ENCODE measurements around the gene TGM2.

The TGM2 gene

GRCh38 chr20:38173237-38174156 is 8.4 kb upstream of the TGM2 start:
- peak; percentile 31 for DNase-seq

- peak; percentile 29 for DNase-seq
Observed at GRCh38 chr20:38172408-38172807, 7.3 kb upstream of the TGM2 start.

GRCh38 chr20:38171675-38172043 is 6.6 kb upstream of the TGM2 start:
- no peak for DNase-seq

DNA sequence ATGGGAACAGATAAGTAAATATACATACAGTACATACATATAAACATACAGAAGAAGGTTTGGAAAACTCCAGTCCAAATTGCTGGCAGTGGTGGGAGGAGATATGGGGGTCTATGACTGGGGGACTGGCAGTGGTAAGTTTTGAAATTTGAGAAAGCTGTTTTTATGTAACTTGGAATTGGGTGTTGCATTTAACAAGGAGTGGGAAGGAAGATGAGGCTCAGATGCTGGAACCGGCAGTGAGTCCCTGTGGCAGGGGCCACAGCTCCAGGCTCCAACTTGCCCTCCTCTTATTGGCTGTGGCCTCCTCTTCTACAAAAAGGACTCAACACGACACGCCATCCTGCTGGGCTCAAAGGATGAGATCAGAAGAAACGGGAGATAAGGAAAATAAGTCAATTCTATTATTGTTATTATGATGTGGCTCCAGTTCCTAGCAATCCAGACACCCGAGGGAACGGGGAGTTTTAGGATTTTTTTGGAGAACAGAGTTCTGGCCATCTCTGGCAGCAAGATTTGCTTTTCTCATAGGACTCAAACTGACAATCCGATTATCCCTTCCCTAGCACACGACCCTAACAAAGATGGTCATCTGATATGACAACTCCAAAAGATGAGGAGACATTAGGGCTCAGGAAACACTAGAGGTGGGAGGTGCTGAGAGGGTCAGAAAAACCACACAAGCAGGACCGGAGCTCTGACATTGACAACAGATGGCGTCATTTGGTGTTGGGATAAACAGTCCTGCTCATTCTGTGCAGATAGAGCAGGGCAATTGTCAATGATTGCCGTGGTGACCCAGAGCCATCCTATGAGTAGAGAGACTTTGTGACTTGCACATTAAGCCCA is 6.0 kb upstream of the TGM2 start:
- peak; percentile 87 for DNase-seq

GRCh38 chr20:38170219-38170825 is 5.3 kb upstream of the TGM2 start:
- no peak for DNase-seq

GRCh38 chr20:38169636-38170193 is 4.6 kb upstream of the TGM2 start:
- no peak for DNase-seq

DNA sequence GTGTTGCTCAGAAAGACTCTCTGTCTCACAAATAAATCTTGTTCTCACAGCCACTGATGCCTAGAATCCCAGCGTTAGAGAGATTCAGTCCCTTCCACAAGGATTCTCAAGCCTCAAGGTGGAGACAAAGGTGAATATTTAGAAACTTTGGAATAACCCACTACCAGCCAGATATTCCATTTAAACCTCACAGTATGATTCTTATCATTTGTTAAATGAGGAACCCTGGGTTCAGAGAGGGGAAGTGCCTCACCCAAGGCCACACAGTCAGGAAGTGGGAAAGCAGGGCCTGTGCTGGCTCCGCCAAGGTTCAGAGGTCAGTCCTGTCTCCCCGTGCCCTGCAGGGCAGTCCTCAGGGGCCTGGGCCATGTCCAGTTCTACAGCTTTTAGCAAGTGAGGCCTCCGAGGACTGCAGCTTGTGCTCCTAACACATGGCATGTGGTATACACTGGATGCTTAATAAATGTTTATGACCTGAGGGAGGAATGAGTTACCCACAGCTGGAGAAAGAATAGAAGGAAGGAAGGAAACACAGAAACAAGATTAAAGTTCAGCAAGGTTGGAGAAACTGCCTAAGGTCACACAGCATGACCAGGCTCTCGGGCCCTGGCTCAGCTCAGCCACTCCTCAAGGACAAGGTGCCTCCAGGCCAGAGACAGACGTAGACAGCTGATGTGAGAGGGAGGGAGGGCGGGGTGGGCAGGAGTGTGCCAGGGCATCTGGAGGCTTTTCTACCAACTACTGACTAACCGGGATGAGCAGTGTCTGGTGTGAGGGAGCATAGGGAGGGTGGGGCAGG is 3.9 kb upstream of the TGM2 start:
- DNase-seq = no peak

DNA sequence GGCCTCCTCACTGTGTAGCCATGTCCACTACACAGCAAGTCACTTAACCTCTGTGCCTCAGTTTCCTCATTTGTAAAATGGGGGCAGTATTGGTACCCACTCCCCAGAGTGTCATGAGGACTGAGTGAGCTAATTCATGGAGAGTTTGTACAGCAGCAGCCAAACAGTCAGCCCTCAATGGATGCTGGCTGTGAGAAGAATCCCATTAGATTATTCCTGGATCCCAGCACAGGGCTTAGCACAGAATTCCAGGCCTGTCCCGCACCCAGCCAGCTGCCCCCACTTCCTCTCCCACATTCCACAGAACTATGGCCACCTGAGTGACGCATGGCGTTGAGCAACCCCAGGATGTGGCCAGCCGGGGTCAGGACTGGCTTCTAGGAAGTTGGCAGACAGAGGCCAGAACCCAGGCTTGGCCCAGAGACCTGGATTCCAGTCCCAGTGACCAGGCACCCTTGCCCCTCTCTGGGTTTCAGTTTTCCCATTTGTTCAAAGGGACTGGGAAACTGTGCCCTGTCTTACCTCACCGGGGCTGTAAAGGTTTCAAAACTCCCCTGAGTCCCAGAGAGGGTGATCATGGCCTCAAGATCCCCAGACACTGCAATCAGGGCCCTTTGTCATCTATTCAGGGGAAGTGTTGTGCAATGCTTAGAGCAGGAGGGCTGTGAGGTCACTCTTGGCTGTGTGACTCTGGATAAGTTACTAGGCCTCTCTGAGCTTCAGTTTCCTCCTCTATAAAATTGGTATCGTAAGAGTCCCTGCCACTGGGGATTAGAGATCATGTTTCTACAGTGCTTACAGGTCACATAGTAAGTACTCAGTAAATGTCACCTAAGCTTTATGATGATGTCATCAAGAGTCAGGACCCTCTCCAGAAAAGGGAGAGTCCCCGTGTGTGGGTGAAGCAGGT is 3.0 kb upstream of the TGM2 start:
- DNase-seq = peak; percentile 24

GRCh38 chr20:38167328-38167850 is 2.3 kb upstream of the TGM2 start:
- DNase-seq = no peak

- no peak for DNase-seq
Observed at GRCh38 chr20:38166703-38167233, 1.7 kb upstream of the TGM2 start.

DNA sequence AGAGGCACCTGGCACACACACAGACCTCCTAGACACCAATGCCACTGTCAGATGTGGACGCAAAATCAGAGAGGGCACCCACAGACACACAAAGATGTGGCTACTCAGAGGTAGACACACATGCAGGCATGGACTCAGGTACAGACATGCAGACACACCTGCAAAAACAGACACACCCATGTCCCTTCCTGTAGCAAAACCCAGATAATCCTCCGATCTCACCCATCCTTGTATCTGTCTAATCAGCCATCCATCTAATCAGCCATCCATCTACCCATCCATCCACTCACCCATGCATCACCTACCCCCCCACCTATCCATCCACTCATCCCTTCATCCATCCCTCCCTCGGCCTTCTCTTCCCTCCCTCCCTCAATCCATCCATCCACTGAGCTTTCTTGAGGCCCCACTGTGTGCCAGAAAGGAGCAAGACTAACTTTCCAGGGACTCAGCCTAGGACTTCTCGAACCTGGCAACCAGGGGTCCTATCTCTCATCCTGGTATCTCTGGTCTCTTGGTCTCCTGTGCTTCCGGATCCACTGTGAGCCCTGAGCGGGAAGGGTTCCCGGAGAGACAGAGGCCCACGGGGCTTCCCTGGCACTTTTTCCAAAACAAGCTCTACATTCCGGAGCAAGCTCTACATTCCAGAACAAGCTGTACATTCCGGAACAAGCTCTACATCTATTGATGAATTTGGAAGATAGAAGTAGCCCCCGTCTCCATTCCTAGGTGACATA is 1.1 kb upstream of the TGM2 start:
- DNase-seq = no peak

DNA sequence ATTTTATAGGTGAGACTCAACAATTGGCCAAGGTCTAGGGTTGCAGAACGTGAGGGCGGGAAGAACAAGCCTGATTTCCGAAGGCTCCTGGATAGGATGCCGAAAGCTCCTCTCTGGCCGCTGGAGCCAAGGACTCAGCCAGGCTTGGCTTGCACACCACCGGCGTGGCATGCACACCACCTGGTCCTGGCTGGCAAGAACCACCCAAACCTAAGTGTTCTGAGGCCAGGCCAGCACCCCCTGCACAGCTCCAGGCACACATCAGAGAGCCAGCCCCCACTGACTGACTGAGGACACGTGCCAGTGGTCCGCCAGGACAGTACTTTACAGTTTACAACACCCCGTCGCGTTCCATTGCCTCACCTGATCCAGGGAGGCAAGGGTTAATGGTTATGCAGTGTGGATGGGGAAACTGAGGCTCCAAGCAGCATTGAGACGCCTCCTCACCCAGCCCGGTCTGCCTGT is 414 bp downstream of the TGM2 start:
- DNase-seq = peak; percentile 70

- no peak for DNase-seq
Observed at GRCh38 chr20:38164069-38164468, 1.0 kb downstream of the TGM2 start.

GRCh38 chr20:38162878-38163875 is 1.9 kb downstream of the TGM2 start:
- peak; percentile 34 for DNase-seq

DNA sequence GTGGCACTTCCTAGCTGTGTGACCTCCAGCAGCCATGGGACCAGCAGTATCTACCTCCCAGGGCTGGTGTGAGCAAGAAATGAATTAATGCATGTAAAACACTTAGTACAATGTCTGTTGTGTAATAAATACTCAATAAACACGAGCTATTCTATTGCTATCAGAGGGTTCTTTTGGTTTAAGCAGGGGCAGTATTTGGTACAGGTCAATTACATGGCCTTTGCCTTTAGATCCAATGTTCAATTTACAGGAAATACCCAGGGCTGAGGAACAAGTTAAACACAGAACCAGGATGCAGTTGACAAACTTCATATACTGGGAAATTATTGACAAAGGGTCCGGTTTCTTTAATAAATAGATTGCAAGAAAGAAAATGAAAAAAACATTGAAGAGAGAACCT is 2.9 kb downstream of the TGM2 start:
- DNase-seq = no peak

DNA sequence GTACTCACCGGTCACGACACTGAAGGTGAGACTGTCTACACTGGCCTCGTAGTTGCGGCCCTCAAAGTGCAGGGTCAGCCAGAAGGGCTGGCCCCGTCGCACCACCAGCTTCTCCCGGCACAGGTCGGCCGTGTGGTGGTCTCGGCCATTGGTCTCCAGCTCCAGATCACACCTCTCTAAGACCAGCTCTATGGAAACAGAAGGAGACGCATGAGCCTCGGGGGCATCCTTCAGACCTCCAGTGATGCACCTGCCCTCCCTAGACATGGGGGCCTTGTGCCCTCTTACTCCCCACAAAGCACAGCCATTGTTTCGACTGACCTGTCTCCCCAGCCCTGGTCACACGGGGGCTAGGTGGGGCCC is 3.7 kb downstream of the TGM2 start:
- DNase-seq = no peak

- no peak for DNase-seq
Observed at GRCh38 chr20:38159957-38160756, 4.9 kb downstream of the TGM2 start.

GRCh38 chr20:38159566-38159956 is 5.5 kb downstream of the TGM2 start:
- DNase-seq = no peak

Measured in NCI-H82 (cell line).